Stimulated activated CD4-positive, alpha-beta T cell treated with anti-CD3 and anti-CD28 coated beads, Interleukin-12 subunit alpha, Interleukin-12 subunit beta, amount 100 ng/mL, for 48 hours (primary cell): Measurements from ENCODE around the gene GRIPAP1.

ENCODE experiments used
- DNase-seq, 3 donors: peaks; one replicate each; pipeline ENCODE4 v3.0.0-alpha.2; 2020; ENCODE audit warnings: low read depth in 2 of 3, low spot score in 1 of 3

GRIPAP1 gene

DNA sequence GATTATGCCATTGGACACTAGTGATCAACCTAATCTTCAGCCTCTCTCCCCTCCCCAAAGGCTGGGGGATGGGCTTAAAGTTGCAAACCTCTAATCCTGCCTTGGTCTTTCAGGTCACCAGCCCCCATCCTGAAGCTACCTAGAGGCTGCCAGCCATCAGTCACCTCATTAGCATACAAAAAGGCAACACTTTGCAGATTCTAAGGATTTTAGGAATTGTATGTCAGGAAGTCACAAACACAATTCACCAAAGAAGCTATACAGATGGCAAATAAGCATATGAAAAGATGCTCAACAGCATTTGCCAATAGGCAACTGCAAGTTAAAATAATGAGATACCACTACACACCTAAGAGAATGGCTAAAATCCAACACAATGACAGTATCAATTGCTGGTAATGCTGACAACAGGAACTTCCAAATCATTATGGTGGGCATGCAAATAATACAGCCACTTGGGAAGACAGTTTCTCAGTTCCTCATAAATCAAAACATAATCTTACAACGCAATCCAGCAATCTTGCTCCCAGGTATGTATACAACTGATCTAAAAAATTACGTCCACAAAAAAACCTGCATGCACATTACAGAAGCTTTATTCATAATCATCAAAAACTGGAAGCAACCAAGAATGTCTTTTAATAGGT lies 74.2 kb downstream of the GRIPAP1 start:
- DNase-seq = no peak

DNA sequence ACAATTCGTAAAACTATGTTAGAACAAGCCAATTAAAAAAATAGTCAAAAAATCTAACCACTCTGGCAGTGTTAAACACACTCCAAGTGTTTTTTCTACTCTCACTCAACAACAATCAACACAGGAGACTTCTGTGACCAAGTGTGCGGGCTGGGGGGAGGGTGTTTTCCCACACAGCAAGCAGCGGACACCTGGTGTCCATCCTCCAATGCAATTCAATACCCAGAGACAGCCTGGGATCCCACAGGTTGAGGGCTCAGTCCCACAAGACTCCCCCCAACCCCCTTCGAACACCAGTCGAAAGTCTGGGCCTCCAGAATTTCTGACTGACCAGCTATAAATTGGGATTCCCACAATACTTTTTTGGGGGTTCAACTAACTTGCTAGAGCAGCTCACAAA lies 74.9 kb downstream of the GRIPAP1 start:
- DNase-seq = no peak

DNA sequence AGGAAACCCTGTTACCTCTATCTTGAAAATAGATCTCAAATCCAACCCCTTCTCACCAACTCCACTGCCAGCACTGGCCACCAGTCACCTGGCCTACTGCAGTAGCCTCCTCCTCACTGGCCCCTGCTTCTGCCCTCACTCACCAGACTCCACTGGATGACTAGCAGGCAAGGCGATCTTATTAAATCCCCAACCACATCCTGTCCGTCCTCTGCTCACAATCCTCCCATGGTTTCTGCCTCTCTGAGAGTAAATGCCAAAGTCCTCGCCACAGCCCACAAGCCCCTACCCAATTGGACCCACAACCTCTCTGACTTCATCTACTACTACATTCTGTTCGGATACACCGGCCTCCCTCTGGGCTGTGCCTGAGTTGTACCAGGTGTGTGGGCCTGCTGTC lies 77.8 kb downstream of the GRIPAP1 start:
- no peak for DNase-seq

DNA sequence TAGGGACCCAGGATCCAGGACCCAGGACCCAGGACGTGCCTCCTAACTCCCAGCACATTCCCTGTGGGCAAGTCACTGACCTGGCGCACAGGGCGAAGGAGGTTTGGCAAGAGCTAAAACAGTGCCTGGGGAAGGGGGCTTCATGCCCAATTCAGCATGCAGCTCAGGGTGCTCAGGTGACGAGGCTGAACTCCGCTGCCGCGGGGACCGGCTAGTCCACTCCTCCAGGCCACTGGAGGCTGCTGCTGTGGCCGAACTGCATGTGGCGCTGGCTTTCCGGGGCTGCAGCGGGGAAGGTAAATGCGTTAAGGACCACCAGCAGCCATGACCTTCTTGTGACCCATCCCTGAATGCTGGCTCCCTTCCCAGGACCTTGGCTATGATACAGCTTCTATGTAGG lies 78.3 kb downstream of the GRIPAP1 start:
- DNase-seq = no peak
